ENCODE measurements around the gene KCNIP4. TPM values are rescaled to one million over a fixed set of nuclear protein-coding genes. Genes with fewer than 3 reads are reported as not detected.

Gene KCNIP4
- total RNA-seq, 1 donor from 2014 or later = 0.53 TPM

DNA sequence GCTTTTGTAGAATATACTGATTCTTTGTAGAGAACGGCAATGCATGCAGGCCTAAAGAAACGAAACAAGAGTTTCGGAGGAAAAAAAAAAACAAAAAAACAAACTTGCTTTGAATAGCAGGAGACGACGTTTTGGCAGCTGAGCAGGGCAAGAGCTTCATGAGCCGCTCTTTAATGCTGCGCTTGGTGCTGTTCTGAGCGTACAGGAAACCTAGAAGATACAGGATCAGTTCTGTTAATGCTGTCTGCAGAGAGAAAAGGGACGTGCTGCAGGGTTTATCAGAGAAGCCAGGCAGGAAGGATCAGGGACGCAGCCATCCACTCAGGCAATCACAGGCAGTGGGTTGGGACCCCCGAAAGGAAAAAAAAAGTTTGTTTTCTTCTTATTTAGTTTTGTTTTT is 1066.1 kb downstream of the KCNIP4 start:
- no peak for DNase-seq (ENCODE audit: low read depth)
- FAIRE-seq = no peak
- H3K27me3 ChIP-seq (ENCODE audit: control insufficient read depth, insufficient read depth, low read length) = no peaks in the 10 kb centered on the region
- TF ChIP-seq, protein P1, sequence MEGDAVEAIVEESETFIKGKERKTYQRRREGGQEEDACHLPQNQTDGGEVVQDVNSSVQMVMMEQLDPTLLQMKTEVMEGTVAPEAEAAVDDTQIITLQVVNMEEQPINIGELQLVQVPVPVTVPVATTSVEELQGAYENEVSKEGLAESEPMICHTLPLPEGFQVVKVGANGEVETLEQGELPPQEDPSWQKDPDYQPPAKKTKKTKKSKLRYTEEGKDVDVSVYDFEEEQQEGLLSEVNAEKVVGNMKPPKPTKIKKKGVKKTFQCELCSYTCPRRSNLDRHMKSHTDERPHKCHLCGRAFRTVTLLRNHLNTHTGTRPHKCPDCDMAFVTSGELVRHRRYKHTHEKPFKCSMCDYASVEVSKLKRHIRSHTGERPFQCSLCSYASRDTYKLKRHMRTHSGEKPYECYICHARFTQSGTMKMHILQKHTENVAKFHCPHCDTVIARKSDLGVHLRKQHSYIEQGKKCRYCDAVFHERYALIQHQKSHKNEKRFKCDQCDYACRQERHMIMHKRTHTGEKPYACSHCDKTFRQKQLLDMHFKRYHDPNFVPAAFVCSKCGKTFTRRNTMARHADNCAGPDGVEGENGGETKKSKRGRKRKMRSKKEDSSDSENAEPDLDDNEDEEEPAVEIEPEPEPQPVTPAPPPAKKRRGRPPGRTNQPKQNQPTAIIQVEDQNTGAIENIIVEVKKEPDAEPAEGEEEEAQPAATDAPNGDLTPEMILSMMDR (IDR thresholded peaks at IDR 0.05; ENCODE audit: insufficient read depth, low read length, severe bottlenecking) = no peak
- H3K4me3 ChIP-seq (ENCODE audit: low read depth, low read length) = no peak overlapping the region
- H3K36me3 ChIP-seq (ENCODE audit: control insufficient read depth, insufficient read depth, low read length) = no peaks in the 10 kb centered on the region

DNA sequence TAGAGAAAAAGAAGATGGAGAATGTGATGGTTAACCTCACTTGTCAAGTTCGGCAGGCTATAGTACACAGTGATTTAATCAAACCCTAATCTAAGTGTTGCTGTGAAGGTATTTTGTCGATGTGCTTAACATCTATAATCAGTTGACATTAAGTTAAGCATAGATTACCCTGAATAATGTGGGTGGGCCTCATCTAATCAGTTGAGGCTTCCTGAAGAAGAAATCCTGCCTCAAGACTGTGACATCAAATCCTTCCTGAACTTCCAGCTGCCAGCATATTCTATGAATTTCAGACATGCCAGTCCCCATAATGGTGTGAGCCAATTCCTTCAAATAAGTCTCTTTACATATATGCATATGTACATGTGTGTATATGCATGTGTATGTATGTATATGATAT is 1066.9 kb downstream of the KCNIP4 start:
- Histone ChIP-seq H3K4me3 (ENCODE audit: low read depth, low read length) (no peak overlapping the region), H3K27me3 (ENCODE audit: control insufficient read depth, insufficient read depth, low read length) (no peaks in the 10 kb centered on the region), H3K36me3 (ENCODE audit: control insufficient read depth, insufficient read depth, low read length) (no peaks in the 10 kb centered on the region)
- TF ChIP-seq, protein P1 (IDR thresholded peaks at IDR 0.05; ENCODE audit: insufficient read depth, low read length, severe bottlenecking) = no peak
- DNase-seq (ENCODE audit: low read depth) (no peak), FAIRE-seq (no peak)

DNA sequence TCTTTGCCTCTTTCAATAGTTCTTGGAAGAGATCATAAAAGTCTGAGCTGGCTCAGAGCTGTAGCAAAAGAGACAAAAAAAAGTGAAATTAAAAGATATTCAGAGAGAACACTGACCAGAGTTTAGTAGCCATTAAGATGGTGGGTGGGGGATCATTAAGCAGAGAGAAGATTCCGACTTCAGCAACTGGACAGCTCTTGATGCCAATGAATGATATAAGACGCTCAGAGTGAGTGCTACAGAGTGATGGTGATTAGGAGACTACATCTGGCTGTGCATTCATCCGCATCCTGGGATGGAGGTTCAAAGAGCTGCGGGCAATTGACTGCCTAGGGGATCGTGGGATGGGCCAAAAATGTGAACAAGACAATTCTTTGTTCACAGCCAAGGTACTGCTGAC is 1069.8 kb downstream of the KCNIP4 start:
- TF ChIP-seq, protein P1 (IDR thresholded peaks at IDR 0.05; ENCODE audit: insufficient read depth, low read length, severe bottlenecking) = no peak
- Histone ChIP-seq H3K36me3 (ENCODE audit: control insufficient read depth, insufficient read depth, low read length) (no peaks in the 10 kb centered on the region), H3K4me3 (ENCODE audit: low read depth, low read length) (no peak overlapping the region), H3K27me3 (ENCODE audit: control insufficient read depth, insufficient read depth, low read length) (no peaks in the 10 kb centered on the region)
- FAIRE-seq (no peak), DNase-seq (ENCODE audit: low read depth) (no peak)

DNA sequence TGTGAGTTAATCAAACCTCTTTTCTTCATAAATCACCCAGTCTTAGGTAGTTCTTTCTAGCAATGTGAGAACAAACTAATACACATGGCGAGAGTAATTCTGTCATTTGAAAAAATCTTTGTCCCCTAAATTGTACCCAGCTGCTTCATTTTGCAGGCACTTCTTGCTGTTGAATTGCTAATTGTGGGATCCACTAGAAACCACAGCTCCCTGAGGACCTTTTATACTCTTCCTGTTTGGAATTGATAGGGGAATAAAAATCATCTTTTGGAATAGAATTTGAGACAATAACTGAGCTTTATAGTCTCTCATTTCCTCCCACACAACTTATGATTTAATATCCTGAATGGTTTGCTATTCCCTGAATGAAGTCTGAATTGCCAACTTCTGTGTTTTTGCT is 1078.1 kb downstream of the KCNIP4 start:
- DNase-seq (ENCODE audit: low read depth) = no peak
- no peak for FAIRE-seq
- H3K36me3 ChIP-seq (ENCODE audit: control insufficient read depth, insufficient read depth, low read length) = no peaks in the 10 kb centered on the region
- H3K4me3 ChIP-seq (ENCODE audit: low read depth, low read length) = no peak overlapping the region
- TF ChIP-seq, protein P1 (IDR thresholded peaks at IDR 0.05; ENCODE audit: insufficient read depth, low read length, severe bottlenecking) = no peak
- no peaks in the 10 kb centered on the region for H3K27me3 ChIP-seq (ENCODE audit: control insufficient read depth, insufficient read depth, low read length)

DNA sequence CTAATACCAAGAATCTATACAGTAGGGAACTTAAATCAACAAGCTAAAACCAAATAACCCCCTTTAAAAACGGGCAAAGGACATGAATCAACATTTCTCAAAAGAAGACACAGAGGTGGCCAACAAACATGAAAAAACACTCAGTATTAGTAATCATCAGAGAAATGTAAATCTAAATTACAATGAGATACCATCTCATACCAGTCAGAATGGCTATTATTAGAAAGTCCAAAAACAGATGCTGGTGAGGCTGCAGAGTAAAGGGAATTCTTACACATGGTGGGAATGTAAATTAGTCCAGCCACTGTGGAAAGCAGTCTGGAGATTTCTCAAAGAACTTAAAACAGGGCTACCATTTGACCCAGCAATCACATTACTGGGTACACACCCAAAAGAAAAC is 1080.5 kb downstream of the KCNIP4 start:
- H3K36me3 ChIP-seq (ENCODE audit: control insufficient read depth, insufficient read depth, low read length) = no peaks in the 10 kb centered on the region
- FAIRE-seq (no peak), DNase-seq (ENCODE audit: low read depth) (no peak)
- TF ChIP-seq, protein P1 (IDR thresholded peaks at IDR 0.05; ENCODE audit: insufficient read depth, low read length, severe bottlenecking) = no peak
- H3K27me3 ChIP-seq (ENCODE audit: control insufficient read depth, insufficient read depth, low read length) = no peaks in the 10 kb centered on the region
- H3K4me3 ChIP-seq (ENCODE audit: low read depth, low read length) = no peak overlapping the region

DNA sequence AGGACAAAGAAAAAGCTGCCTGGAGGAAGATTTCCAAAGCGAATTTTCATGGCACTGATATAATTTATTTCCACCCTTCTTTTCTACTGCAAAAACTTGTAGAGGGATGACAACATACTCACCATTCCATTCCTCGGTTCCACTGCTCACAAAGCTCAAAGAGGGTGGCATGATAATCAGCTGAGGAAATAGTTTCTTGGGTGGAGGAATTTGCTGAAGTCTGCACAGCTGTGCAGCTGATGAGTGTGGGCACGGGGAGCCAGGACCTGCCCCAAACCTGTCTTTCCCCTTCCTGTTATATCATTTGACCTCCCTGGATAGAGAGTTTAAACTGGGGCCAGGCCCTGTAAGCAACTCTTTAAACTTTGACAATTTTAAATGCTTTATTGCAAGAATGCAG is 1087.7 kb downstream of the KCNIP4 start:
- Histone ChIP-seq H3K36me3 (ENCODE audit: control insufficient read depth, insufficient read depth, low read length) (no peaks in the 10 kb centered on the region), H3K27me3 (ENCODE audit: control insufficient read depth, insufficient read depth, low read length) (no peaks in the 10 kb centered on the region), H3K4me3 (ENCODE audit: low read depth, low read length) (no peak overlapping the region)
- TF ChIP-seq, protein P1 (IDR thresholded peaks at IDR 0.05; ENCODE audit: insufficient read depth, low read length, severe bottlenecking) = no peak
- FAIRE-seq = no peak
- DNase-seq (ENCODE audit: low read depth) = no peak

All from bronchial epithelial cell (primary cell).